Stimulated activated naive CD8-positive, alpha-beta T cell treated with anti-CD3 and anti-CD28 coated beads, Interleukin-15, Interleukin-2, amounts not matched to agents 100 U/mL and 50 U/mL, for 24 hours (primary cell): Measurements from ENCODE around the gene PDIA2.
"Not testable (repeated sequence)": the region's sequence is repeated elsewhere in the genome, so short reads cannot be mapped to it uniquely, and the experiment has no call there.

ENCODE experiments used
- ATAC-seq: fragments of 150-1000 bp; cut with Tn5 transposase; one replicate; pipeline ENCODE4 v1.10.0; 2021
- DNase-seq: peaks from one replicate; pipeline ENCODE4 v3.0.0; 2021

PDIA2 gene

DNA sequence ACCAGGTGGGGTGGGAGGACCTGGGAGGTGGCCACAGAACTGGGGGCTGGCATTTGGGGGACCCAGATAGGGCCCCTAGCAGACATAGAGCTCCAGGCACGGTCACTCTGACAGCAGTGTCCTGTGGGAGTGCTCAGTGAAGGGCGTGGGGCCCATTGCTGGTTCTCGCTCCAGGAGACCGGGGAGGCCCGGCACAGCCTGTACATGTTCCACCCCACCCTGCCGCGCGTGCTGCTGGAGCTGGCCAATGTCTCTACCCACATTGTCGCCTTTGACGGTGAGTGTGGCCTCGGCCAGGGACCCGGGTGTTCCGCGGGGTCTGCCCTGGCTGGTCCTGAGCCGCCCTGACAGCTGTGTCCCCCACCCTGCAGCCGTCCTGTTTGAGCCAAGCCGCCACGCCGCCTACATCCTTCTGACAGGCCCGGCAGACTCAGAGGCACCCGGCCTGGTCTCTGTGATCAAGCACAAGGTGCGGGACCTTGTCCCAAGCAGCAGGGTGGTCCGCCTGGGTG, 18.5 kb upstream of the PDIA2 start:
- ATAC-seq (no peak), DNase-seq (no peak)

DNA sequence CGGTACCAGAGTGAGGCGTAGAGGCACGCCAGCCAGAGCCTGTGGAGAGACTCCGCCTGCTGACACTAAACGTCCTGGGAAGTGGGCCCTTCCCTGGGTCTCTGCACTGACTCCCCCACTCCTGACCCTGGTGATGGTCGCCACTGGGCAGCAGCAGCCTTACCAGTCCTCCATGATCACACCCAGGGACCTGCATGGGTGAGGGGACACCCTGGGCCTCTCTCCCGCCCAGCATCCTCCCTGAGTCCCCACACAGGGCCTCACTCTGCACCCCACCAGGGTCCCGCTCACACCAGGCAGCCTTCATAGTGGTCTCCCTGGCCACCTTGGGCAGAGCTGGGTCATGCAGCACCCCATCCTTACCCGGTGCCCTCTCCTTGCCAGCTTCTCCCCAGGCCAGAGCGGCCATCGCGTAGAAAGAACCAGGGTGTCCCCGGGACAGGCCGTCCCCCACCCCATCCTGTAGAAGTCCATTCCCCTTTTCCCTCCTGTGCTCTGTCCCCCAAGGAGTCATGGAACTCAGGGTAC, 17.9 kb upstream of the PDIA2 start:
- no peak for ATAC-seq
- DNase-seq, result no peak

DNA sequence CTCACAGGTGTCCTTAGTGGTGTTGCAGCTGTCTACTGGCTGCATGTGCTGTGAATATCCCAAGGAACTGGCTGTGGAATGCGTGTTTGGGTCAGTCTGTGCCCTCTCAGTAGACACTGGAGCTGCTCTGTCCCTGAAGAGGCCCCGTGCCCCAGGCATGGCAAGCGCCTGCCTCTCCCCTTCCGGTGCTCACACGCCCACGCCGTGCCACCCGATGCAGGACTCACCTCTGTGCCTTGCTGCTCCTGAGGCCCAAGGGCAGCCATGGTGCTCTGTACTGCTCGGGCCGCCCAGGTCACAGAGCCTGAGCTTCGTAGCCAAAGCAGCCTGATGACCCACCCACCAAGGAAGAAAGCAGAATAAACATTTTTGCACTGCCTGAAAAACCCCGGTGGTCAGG, 17.3 kb upstream of the PDIA2 start:
- ATAC-seq (no peak), DNase-seq (no peak)

DNA sequence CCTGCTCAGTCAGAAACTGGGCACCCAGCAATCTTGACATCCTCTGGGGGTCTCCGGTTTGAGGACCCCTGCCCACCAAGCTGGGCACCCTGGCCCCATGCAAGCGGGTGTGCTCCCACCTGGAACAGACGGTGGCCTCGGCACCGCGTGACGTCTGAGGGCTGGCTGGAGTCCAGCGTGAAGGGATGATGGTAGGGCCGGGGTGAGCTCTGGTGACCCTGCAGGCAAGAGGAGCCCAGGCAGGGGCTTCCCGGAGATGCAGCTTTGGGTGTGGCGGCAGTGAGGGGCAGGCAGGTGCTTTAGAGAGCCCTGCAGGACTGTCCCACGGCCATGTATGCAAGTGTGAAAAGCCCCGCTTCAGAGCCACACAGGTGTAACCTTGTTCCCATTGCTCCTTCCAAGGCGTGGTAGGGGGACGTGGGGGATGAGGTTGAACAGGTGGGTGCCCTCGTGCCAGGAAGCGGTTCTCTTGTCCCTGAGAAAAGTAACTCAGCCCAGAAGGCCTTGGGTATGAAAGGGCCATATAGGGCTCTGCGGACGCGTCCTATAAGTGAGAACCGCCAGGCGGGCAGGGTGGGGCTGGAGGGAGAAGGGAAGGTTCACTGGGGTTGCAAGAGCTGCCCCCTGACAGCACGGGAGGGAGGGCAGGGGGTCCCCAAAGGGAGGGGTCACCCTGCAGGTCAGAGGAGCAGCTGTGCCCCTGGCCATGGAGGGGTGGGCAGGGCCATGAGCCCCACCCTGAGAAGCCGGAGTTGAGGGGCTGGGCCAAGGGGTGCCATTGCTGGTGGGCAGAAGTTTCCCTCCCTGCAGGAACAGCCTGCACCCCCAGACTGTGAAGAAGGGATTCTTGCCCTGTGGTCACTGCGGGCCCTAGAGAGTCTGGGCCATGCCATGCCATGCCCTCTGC, 16.5 kb upstream of the PDIA2 start:
- ATAC-seq (no peak), DNase-seq (no peak)

DNA sequence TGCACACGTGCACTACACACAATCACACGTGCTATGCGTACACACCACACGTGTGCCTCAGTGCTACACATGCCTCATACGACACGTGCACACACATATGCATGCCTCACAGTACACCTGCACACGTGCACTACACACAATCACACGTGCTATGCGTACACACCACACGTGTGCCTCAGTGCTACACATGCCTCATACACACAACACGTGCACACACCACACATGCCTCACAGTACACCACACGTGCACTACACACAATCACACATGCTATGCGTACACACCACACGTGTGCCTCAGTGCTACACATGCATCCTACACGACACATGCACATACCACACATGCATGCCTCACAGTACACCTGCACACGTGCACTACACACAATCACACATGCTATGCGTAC, 15.4 kb upstream of the PDIA2 start:
- not testable (repeated sequence) for ATAC-seq

DNA sequence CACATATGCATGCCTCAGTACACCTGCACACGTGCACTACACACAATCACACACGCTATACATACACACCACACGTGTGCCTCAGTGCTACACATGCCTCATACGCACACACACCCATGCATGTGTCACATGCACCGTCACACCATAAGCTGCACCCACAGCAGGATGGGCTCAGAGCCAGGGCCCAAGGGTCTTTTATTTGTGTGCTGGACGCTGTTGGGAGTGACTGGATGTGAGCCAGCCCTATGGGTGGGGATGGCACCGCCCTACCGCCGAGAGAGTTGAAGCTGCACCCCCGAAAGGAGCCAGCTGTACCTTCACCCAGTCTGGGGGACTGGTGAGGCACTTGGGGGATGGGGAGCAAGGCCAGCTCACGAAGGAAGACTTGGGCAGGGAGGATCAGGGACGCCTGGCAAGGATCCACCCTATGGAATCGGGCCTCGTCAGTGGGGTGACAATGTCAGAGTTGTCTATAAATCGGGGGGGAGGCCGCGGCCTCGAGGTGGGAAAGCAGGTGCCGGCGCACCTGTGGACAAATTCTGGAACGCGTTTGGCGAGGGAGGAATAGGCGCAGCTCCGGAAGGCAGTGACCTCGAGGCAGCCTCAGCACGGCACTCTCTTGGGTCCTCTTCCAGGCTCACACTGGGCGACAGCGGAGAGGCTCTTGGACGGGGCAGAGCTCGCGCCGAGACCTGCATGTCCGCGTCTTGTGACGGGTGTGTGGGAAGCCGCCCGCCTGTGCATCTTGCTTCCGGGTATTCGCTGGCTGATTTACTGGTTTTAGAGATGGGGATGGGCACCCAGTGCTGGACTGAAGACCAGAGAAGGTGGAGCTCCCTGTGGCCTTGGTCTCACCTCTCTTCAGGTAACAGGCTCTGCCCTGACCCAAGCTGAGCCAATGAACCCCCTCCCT, 14.6 kb upstream of the PDIA2 start:
- ATAC-seq, result no peak
- no peak for DNase-seq

More for the DNA sequence above, 15.4 kb upstream of the PDIA2 start:
- not testable (repeated sequence) for DNase-seq

DNA sequence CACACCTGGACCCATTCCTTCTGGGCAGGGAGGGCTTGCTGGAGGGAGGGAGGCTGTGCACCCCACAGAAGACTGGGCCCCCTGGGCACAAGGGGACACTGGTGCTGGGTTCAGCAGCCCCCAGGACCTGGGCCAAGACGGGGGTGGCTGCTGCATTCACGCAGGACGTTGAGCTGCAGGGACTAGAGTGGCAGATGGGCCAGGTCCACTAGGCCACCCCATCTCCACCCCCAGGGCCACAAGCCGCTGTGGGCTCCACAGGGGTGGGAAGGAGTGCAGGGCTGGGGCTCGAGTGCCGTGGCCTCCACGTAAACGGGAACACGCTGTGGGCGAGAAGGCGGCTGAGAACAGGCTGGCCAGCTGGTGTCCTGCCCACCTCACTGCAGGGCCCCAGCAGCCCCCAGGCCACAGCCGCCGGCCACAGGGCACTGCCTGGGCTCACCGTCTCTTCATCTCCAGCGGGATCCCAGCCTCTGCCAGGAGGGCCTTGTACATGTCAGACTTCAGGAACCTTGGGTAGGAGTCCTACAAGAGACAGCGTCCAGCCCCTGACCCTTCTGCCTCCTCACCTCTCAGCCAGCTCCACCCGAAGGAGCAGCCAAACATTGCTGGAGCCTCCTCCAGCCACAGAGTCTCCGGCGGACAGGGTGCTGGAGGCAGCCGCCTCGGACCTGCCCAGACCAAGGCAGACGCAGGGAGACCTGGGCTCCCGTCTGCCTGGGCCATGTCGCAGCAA, 13.7 kb upstream of the PDIA2 start:
- no peak for DNase-seq

DNA sequence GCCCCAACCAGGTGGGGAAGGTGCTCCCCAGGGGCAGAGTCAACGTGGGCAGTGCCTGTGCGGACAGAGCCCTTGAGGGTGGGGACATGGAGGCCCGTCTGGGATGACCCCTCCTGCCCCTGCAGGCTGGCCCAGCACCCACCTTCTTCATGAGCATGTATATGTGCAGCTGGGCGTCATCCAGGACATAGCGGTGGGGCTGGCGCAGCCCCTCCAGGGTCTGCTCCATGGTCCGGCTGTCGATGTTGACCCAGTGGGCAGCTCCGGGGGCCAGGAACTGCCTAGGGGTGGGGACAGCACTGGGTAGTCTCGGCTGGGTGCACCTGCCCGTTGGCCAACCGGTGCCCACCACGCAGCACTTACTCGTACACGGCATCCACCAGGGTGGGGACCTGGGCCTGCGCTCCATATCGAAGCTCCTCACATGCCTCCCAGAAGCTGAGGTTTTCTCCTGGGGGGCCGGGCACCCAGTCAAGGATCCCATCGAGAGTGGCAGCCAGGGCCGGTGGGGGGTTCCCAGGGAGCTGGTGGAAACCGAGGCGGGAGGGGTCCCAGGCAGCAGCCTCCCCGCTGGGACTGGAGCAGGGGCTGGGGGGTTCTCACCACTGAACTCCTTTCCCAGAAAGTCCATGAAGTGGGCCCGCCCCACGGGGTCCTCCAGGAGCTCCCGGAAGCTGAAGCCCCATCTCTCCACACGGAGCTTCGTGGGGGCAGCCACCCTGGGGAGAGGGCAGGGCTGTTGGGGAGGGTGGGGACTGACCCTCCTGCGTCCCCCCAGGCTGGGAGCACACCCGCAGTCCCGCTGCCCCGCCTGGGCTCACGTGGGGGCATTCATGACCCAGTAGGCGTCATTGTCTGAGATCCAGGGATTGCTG, 12.3 kb upstream of the PDIA2 start:
- ATAC-seq, result no peak
- DNase-seq, result no peak

More for the DNA sequence above, 13.7 kb upstream of the PDIA2 start:
- ATAC-seq, result no peak

DNA sequence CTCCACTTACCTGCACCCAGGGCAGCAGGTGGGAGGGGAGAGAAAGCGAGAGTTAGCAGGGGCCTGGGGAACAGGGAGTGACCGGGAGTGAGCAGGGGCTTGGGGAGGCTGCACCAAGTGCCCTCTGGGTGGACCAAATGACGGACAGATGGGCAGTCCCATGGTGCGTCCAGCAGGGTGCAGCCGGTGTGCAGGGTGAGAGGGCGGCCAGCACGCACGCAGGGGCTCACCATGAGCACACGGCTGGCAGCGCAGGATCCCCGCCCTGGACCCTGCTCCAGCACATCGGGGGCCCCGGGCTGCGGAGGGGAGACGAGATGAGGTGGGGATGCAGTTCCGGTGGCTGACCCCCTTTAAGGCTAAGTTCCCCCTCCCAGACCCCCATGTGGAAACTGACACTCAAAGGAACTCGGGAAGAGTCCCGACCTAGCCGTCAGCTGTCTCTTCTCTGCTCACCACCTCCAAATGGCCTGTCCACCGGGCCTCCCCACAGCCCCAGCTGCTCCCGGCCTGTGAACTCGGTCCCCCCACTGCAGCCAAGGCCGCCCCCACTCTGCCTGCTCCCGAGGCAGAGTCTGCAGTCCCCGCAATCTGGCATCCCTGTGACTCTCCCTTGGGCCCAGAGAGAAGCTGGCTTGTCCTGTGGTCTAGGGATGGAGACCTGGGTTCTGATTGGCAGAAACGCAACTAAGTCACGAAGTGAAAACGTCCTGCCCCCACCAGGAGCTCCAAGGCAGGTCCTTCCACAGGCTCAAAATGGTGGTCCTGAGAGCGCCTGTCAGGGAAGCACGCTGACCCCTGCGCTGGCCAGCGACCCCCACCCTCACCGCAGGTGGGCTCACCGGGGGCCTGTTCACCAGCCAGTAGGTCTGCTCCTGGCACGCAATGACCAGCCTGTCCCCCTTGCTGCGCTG, 10.1 kb upstream of the PDIA2 start:
- no peak for DNase-seq

DNA sequence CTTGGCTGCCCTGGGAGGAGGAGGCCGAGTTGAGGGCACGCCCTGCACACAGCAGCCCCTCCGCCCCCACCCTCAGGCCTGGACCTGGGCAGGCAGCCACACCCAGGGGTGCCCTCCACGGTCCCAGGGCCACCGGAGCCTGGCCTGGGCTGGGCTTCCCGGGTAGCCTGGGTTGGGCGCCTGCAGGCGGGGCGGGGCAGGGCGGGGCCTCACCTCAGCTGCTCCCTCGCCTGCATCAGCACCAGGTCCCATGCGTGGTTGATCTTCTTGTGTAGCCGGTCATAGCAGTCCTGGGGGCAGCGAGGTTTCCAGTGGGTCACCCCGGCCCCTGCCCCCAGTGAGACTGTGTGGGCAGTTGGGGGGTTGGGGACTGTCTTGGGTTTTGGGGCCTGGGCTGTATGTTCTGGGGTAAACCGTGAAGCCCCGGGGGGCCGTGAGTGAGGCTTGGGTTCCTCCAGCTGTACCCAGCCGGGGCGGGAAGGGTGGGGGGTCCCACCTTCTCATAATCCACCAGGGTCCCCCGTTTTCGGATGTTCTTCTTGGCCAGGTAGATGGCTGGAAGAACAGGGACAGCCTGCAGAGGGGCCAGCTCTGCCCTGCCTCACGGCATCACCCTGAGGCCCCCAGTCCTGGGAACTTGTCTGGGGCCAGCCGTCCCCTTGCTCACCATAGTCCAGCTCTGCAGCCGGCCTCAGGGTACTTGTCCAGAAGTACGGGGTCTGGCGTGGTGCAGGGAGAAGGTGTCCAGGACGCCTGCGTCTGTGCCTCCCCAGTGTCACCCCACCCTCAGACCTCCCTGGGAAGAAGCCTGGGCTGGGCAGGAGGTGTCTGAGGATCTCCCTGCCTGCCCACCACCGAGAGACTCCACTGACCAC, 9.2 kb upstream of the PDIA2 start:
- peak; percentile 7 for ATAC-seq

More for the DNA sequence above, 10.1 kb upstream of the PDIA2 start:
- ATAC-seq, result peak; percentile 4

DNA sequence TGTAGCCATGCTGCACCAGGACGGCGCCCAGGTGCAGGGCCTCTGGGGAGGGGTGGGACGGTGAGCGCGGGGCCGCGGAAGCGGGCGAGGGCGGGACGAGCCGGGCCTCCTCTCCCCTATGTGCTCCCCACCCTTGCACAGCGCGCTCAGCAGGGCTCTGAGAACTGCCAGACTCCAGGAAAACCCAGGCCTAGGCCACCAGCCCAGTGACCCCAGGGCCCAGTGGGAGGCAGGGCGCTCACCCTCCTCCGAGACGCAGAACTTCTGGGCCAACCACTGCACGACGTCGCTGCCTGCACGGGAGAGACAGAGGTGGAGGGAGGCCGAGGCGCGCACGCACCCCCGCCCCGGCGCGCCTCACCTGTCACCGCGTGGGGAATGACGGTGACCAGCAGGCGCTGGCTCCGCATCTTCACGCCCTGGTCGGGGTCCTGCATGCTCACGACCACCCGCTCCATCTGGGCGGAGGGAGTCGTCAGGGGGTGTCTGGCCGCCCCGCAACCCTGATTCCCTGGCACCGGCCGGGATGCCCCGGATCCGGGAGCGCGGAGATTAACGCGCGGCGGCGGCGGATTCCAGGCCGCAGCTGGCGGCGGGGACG, 7.8 kb upstream of the PDIA2 start:
- ATAC-seq, result peak; percentile 11
- DNase-seq, result peak; percentile 21

More for the DNA sequence above, 9.2 kb upstream of the PDIA2 start:
- no peak for DNase-seq

DNA sequence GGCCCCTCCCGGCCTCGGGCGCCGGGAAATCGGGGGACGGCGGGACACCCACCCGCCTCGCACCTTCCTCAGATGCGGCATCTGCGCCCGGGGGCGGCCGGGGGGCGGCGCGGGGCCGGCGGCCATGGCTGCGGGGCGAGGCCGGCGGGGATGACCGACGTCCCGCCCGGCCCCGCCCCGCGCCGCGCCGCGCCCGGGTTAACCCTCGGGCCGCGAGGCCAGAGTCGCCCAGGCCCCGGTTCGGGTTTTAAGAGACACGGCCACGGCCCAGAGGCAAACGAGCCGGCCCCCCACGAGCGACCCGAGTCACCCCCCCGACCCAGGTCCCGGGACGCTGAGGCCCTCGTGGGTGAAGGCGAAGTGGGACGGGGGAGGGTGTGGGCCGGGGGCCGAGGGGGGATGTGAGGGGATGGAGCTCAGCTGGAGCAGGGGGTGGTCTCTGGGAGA, 7.2 kb upstream of the PDIA2 start, which contains the start of gene RGS11:
Gene RGS11 (minus strand): TSS at position 159 of the 447 bp plus-strand sequence. CDS start 33 bp downstream, at position 126.
- ATAC-seq (no peak), DNase-seq (no peak)

DNA sequence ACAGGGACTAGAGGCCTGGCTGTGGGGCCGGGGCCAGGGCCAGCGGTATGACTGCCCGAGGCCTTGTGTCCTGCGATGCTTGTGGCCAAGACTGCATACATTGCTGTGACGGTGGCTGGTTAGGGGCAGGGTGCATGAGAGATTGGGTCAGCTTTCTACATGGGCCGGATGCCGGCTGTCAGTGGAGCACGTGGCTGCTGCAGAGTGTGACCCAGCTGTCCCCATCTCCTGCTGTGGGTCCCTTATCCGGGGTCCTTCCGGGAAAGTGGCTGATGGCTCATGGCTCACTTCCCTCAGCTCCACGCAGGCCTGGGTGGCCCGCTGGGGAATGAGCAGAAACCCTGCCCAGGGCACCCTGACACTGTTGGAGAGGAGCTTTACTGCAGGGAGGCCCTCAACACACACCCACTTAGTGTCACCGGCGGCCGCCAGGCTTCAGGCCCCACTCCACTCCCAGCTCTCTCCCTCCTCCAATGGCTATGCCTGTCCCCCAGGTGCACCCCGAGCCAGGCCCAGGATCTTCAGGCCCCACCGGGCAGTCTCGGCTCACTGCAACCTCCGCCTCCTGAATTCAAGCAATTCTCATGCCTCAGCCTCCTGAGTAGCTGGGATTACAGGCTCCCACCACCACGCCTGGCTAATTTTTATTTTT, 6.4 kb upstream of the PDIA2 start:
- DNase-seq (no peak), ATAC-seq (no peak)

DNA sequence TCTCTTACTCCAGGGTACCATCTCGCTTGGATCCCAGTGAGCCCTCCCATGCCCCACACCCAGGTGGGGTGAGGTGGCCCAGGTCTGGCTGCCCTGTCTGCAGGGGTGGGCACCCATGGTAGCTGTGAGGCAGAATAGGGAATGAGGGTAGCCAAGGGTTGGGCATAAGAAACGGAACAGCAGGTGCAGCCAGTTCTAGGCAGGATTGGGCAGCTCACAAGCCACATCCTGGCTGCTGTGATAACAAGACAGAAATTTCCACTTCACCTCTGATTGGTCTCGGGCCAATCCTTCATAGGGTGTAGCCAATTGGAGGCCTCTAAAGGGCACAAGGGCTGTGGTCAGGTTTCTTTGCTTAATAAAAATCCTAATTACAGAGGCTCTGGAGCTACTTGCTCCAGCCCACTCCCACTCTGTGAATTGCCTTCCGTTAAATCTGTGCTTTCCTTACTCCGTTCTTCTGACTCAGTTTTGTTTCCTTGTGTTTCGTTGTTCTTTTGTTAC, 4.0 kb upstream of the PDIA2 start:
- DNase-seq (peak; percentile 29), ATAC-seq (peak; percentile 66)

DNA sequence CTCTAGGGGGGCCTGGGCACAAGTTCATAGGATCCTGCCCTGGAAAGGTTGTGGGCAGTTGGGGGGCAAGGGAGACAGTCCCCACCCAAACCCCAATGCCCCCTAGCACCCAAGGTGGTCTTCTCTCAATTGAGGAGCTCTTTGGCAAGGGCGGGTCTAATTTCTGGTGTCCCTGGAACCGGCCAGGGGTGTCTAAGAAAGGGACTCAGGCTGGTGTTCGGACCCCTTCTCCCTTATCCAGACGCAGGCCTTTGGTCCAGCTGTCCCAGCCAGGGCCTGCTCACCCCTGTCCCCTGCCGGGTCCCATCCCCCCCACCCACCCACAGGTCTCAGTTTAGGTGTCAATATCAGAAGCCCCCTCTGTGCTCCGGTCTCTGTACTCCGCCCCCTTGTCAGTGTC, 3.4 kb upstream of the PDIA2 start:
- DNase-seq (no peak), ATAC-seq (no peak)

DNA sequence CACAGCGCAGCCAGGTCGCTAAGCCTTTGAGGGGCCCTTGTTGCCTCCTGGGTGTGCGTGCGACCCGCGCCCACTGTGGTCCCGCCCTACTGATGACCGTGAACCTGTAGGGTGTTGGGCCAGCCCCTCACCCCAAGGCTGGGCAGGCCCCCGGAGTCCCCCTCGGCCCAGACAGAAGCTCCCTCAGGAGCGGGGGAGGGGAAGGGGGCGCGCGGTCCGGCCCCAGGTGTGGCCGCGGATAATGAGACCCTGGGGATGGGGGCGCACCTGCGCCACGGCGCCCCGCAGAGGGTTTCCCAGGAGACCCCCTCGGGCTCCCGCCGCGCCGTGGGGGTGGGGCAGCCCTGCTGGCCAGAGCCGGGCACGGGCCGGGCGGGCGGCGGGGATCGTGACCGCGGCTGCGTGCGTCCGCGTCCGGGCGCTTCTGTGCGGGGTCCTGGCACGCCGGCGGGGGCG, 2.9 kb upstream of the PDIA2 start:
- DNase-seq (no peak), ATAC-seq (no peak)

DNA sequence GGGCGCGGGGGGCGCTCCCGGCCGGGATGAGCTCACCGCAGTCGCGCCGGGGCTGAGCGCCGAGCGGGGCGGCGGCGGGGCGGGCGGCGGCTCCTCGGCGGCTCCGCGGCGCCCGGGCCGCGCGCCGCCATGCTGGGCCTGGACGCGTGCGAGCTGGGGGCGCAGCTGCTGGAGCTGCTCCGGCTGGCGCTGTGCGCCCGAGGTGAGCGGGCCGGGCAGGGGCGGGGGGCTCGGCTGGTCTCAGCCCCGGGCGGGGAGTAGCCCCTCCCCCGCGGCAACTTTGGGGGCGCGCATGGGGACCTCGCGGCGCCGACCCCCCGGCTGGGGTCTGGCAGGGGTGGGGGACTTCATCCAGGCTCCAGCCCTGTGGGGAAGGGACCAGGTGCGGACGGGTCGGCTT, 2.4 kb upstream of the PDIA2 start, which contains the start of gene ARHGDIG:
Gene ARHGDIG (plus strand): TSS at position 40 of the 400 bp plus-strand sequence. CDS start 90 bp downstream, at position 130.
- ATAC-seq (no peak), DNase-seq (no peak)
